ENCODE results near the gene CD83.

- TF ChIP-seq CTCF (IDR thresholded peaks at IDR 0.05; ENCODE audit: control extremely low read depth in 1 of 3, insufficient read depth in 1 of 3, low read depth in 1 of 3, low read length in 3 of 3), result no peak
- no peak for TF ChIP-seq USF2 (IDR thresholded peaks at IDR 0.05; ENCODE audit: low read length)
- no peak for TF ChIP-seq POLR2A (IDR thresholded peaks at IDR 0.05; ENCODE audit: control extremely low read depth in 1 of 2, low read depth in 2 of 2, low read length in 2 of 2)
- no peak for TF ChIP-seq EGR1 (IDR thresholded peaks at IDR 0.05; ENCODE audit: borderline replicate concordance, low read depth, low read length)
- TF ChIP-seq SIN3A (conservative IDR thresholded peaks at IDR 0.05 in 1 of 2, IDR thresholded peaks at IDR 0.05 in 1 of 2; ENCODE audit: low read depth in 1 of 2, low read length in 2 of 2), result no peak
- no peak for TF ChIP-seq TAF1 (IDR thresholded peaks at IDR 0.05; ENCODE audit: low read depth, low read length)
- TF ChIP-seq RFX5 (IDR thresholded peaks at IDR 0.05; ENCODE audit: borderline replicate concordance, low read depth, low read length), result no peak
- TF ChIP-seq FOSL1 (IDR thresholded peaks at IDR 0.05; ENCODE audit: insufficient read depth, low read depth, low read length), result no peak
- TF ChIP-seq RNF2 (IDR thresholded peaks at IDR 0.05; ENCODE audit: borderline replicate concordance, low read depth, low read length, missing control alignments, poor library complexity, severe bottlenecking), result no peak
Observed at GRCh38 chr6:14126191-14126590, 8.6 kb downstream of the CD83 start.
